Peyer's patch (tissue), 4 donors: Measurements from ENCODE around the gene EWSR1. TPM values are rescaled to one million over a fixed set of nuclear protein-coding genes. Genes with fewer than 3 reads are reported as not detected.

Experiments
- DNase-seq, 3 donors: peaks; one replicate each; pipeline ENCODE4 v3.0.0-alpha.2; 2017 to 2019
- H3K27ac ChIP-seq, 4 donors: fragments of 200-600 bp; sonication (generic); one replicate each; pipeline ENCODE4 v1.5.1; 2016 to 2019
- H3K27me3 ChIP-seq, 2 donors: fragments of 200-600 bp; sonication (generic); one replicate each; pipeline ENCODE4 v1.5.1; 2019
- H3K36me3 ChIP-seq, 3 donors: fragments of 200-600 bp; sonication (generic); one replicate each; pipeline ENCODE4 v1.5.1; 2016 to 2019
- H3K4me1 ChIP-seq, 4 donors: fragments of 200-600 bp; sonication (generic); one replicate each; pipeline ENCODE4 v1.5.1; 2016 to 2019
- H3K4me3 ChIP-seq, 4 donors: fragments of 200-600 bp; sonication (generic); 1 replicate in 3 of 4; 2 replicates in 1 of 4; pipeline ENCODE4 v1.5.1; 2016 to 2019; ENCODE audit warnings: mild to moderate bottlenecking in 1 of 4
- H3K9me3 ChIP-seq, 4 donors: fragments of 200-600 bp; sonication (generic); one replicate each; pipeline ENCODE4 v1.5.1; 2016 to 2019; ENCODE audit warnings: mild to moderate bottlenecking in 1 of 4
- POLR2A ChIP-seq, 2 donors: fragments of 450-650 bp; IDR thresholded peaks; one replicate each; pipeline ENCODE4 v1.5.1; 2017; ENCODE audit warnings: antibody characterized with exemption in 2 of 2, mild to moderate bottlenecking in 2 of 2, moderate library complexity in 2 of 2
- total RNA-seq, 4 donors: library from RNA; depleted of rRNA; stranded (reverse); fragments of >200 nt; gene quantifications; one replicate each; pipeline ENCODE4 v1.1.0, GENCODE V29; 2016
- TF ChIP-seq, protein P1 (sequence below), 6 experiments: fragments of 450-650 bp in 4 of 6; fragments of 200-600 bp in 2 of 6; sonication (generic) in 1 of 6; IDR thresholded peaks; one replicate each; pipeline ENCODE4 v1.5.1; 2017 to 2019; ENCODE audit warnings: antibody characterized with exemption in 6 of 6, mild to moderate bottlenecking in 3 of 6, moderate library complexity in 1 of 6

EWSR1 gene
- total RNA-seq, 4 donors from 2014 or later = 186 to 444 (median 276) TPM

- Histone ChIP-seq H3K4me1 (no peaks in the 10 kb centered on the region), H3K27ac (no peak overlapping the region), H3K27me3 (no peaks in the 10 kb centered on the region), H3K9me3 (no peaks in the 10 kb centered on the region), H3K4me3 (no peak overlapping the region), H3K36me3 (peaks cover 0 to 59% (median 0%) of the 10 kb centered on the region in 3 donors)
- no peak for DNase-seq
- TF ChIP-seq, protein P1, sequence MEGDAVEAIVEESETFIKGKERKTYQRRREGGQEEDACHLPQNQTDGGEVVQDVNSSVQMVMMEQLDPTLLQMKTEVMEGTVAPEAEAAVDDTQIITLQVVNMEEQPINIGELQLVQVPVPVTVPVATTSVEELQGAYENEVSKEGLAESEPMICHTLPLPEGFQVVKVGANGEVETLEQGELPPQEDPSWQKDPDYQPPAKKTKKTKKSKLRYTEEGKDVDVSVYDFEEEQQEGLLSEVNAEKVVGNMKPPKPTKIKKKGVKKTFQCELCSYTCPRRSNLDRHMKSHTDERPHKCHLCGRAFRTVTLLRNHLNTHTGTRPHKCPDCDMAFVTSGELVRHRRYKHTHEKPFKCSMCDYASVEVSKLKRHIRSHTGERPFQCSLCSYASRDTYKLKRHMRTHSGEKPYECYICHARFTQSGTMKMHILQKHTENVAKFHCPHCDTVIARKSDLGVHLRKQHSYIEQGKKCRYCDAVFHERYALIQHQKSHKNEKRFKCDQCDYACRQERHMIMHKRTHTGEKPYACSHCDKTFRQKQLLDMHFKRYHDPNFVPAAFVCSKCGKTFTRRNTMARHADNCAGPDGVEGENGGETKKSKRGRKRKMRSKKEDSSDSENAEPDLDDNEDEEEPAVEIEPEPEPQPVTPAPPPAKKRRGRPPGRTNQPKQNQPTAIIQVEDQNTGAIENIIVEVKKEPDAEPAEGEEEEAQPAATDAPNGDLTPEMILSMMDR (IDR thresholded peaks at IDR 0.05) = no peak
- TF ChIP-seq POLR2A (IDR thresholded peaks at IDR 0.05) = no peak
Observed at GRCh38 chr22:29327089-29327764, 59.2 kb downstream of the EWSR1 start.

DNA sequence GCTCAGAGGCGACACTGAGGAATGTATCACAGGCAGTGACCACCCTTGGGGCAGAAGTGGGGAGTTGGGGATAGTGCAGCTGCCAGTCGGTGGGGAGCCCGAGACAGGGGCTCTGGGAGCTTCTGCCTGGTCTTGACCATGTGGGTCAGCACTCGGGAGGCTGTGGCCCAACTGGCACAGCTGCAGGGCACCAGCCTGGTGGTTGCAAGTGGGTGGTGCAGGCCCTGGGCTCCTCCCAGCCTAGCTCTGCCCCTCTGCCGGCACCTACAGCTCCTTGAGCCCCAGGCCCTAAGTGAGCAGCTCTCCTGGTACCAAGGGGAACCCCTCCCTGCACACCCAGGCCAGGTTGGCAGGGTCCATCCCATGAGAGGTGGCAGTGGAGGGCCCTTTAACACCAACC is 60.0 kb downstream of the EWSR1 start:
- TF ChIP-seq, protein P1 (IDR thresholded peaks at IDR 0.05) = no peak
- no peak for TF ChIP-seq POLR2A (IDR thresholded peaks at IDR 0.05)
- Histone ChIP-seq H3K4me1 (no peaks in the 10 kb centered on the region), H3K36me3 (peaks cover 0 to 67% (median 0%) of the 10 kb centered on the region in 3 donors)

DNA sequence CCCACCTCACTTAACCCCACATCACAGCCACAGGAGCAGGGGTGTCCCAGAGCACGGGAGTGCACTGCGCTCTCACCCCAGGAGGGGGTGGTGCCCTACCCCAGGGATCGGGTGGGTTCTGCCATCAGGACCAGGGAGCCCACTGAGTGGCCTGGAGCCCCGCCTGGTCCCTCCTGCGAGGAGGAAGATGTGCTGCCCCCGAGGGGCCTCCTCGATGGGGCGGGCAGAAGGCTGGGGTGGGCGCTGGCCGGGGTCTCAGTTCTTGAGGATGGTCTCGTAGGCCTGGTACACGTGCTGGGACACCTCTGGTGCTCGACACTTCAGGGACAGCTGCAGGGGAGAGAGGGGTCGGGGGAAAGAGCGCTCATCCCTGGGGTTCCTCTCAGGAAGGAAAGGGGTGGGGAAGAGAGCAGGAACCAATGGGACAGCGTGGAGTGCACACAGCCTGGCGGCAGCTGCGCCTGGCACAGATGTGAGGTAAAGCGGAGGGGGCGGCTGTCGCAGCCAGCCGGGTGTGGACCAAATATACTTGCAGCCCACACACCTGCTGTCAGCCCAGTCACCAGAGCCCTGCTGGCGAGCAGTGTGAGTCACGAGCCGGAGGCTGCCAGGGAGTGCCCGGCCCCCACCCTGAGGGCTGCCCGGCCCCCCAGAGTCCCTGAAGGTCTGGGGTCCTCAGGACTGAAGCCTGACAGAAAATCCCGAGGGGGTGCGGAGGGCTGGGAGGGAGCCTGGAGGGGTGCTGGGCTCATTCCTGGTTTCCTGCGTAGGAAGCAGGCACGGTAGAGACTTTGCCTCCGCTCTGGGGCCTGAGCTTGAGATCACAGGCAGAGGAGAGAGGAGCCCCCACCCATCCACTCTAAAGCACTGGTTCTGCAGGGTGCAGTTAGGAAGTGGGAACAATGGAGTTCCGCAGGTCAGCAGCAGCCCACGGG is 60.8 kb downstream of the EWSR1 start:
- H3K9me3 ChIP-seq = no peaks in the 10 kb centered on the region
- no peak for TF ChIP-seq POLR2A (IDR thresholded peaks at IDR 0.05)
- TF ChIP-seq, protein P1 (IDR thresholded peaks at IDR 0.05) = no peak
- no peak overlapping the region for H3K4me3 ChIP-seq
- H3K27me3 ChIP-seq = no peaks in the 10 kb centered on the region
- no peak overlapping the region for H3K27ac ChIP-seq
- no peaks in the 10 kb centered on the region for H3K4me1 ChIP-seq
- DNase-seq = no peak
- H3K36me3 ChIP-seq = peaks cover 0 to 72% (median 0%) of the 10 kb centered on the region in 3 donors

More for the DNA sequence above, 60.0 kb downstream of the EWSR1 start:
- no peak for DNase-seq
- Histone ChIP-seq H3K27ac (no peak overlapping the region), H3K9me3 (no peaks in the 10 kb centered on the region), H3K4me3 (no peak overlapping the region), H3K27me3 (no peaks in the 10 kb centered on the region)

DNA sequence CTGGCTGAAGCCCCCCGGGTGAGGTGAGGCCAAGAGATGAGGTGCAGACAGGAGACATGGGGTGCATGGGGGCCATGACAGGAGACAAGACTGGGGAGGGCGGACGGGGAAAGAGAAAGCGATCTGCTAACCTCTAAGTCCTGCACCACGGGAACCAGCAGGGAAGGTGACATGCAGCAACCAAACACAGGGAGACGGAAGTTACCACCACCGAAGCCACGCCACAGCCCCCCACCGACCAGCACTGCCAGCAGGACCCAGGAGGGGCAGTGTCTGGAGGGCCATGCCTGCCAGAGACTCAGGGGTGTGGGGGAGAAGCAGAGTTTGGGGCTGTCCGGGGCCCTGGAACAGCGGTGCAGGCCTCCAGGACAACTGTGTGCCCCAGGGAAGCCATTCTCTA is 61.5 kb downstream of the EWSR1 start:
- peaks cover 0 to 79% (median 0%) of the 10 kb centered on the region in 3 donors for H3K36me3 ChIP-seq
- H3K4me3 ChIP-seq = no peak overlapping the region
- H3K9me3 ChIP-seq = no peaks in the 10 kb centered on the region
- no peaks in the 10 kb centered on the region for H3K27me3 ChIP-seq
- no peak overlapping the region for H3K27ac ChIP-seq
- no peak for TF ChIP-seq POLR2A (IDR thresholded peaks at IDR 0.05)
- TF ChIP-seq, protein P1 (IDR thresholded peaks at IDR 0.05) = no peak
- no peaks in the 10 kb centered on the region for H3K4me1 ChIP-seq
- DNase-seq = no peak

DNA sequence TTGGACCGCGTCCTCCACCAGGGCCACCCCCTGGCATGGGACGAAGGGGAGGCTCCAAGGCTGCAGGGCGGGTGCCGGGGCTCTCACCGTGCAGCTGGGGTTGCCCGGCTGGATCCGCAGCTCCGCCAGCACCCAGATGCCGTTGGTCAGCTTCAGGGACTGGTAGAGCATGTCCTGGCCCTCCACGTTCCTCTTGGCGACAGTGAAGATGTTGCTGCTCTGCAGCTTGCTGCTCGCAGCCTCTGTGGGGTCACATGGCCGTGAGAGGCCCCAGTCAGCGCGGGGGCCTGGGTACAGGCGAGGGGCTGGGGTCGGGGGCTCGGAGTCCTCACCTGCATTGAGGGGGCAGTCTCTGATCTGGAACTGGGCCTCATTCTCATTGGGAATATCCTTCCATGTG is 62.2 kb downstream of the EWSR1 start:
- no peak for DNase-seq
- Histone ChIP-seq H3K4me3 (no peak overlapping the region), H3K4me1 (no peaks in the 10 kb centered on the region), H3K27me3 (no peaks in the 10 kb centered on the region), H3K27ac (no peak overlapping the region), H3K9me3 (no peaks in the 10 kb centered on the region), H3K36me3 (peaks cover 0 to 85% (median 0%) of the 10 kb centered on the region in 3 donors)
- TF ChIP-seq, protein P1 (IDR thresholded peaks at IDR 0.05) = no peak
- TF ChIP-seq POLR2A (IDR thresholded peaks at IDR 0.05) = no peak
